Neural cell (in vitro differentiated cells): Measurements from ENCODE around the gene AZU1.

Experiments used
- RAD21 ChIP-seq: fragments of 450-650 bp; conservative IDR thresholded peaks from 2 replicates; pipeline ENCODE4 v1.6.1; 2014; ENCODE audit warnings: antibody characterized with exemption, mild to moderate bottlenecking, moderate library complexity
- TF ChIP-seq, protein P1 (sequence below): fragments of 450-650 bp; IDR thresholded peaks from 2 replicates; pipeline ENCODE4 v1.5.1; 2014; ENCODE audit warnings: antibody characterized with exemption, mild to moderate bottlenecking, moderate library complexity; ENCODE audit not compliant: poor library complexity, severe bottlenecking
- TF ChIP-seq, protein P2 (sequence below): IDR thresholded peaks from 2 replicates; pipeline ENCODE4 v1.6.1; 2012; ENCODE audit warnings: borderline replicate concordance

GRCh38 chr19:782878-783668 lies 44.6 kb upstream of the AZU1 start:
- TF ChIP-seq, protein P1, sequence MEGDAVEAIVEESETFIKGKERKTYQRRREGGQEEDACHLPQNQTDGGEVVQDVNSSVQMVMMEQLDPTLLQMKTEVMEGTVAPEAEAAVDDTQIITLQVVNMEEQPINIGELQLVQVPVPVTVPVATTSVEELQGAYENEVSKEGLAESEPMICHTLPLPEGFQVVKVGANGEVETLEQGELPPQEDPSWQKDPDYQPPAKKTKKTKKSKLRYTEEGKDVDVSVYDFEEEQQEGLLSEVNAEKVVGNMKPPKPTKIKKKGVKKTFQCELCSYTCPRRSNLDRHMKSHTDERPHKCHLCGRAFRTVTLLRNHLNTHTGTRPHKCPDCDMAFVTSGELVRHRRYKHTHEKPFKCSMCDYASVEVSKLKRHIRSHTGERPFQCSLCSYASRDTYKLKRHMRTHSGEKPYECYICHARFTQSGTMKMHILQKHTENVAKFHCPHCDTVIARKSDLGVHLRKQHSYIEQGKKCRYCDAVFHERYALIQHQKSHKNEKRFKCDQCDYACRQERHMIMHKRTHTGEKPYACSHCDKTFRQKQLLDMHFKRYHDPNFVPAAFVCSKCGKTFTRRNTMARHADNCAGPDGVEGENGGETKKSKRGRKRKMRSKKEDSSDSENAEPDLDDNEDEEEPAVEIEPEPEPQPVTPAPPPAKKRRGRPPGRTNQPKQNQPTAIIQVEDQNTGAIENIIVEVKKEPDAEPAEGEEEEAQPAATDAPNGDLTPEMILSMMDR, result no peak
- TF ChIP-seq, protein P2, sequence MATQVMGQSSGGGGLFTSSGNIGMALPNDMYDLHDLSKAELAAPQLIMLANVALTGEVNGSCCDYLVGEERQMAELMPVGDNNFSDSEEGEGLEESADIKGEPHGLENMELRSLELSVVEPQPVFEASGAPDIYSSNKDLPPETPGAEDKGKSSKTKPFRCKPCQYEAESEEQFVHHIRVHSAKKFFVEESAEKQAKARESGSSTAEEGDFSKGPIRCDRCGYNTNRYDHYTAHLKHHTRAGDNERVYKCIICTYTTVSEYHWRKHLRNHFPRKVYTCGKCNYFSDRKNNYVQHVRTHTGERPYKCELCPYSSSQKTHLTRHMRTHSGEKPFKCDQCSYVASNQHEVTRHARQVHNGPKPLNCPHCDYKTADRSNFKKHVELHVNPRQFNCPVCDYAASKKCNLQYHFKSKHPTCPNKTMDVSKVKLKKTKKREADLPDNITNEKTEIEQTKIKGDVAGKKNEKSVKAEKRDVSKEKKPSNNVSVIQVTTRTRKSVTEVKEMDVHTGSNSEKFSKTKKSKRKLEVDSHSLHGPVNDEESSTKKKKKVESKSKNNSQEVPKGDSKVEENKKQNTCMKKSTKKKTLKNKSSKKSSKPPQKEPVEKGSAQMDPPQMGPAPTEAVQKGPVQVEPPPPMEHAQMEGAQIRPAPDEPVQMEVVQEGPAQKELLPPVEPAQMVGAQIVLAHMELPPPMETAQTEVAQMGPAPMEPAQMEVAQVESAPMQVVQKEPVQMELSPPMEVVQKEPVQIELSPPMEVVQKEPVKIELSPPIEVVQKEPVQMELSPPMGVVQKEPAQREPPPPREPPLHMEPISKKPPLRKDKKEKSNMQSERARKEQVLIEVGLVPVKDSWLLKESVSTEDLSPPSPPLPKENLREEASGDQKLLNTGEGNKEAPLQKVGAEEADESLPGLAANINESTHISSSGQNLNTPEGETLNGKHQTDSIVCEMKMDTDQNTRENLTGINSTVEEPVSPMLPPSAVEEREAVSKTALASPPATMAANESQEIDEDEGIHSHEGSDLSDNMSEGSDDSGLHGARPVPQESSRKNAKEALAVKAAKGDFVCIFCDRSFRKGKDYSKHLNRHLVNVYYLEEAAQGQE, result no peak
- TF ChIP-seq RAD21, result no peak
